Measurements from ENCODE around the gene RFX3.

Gene RFX3

GRCh38 chr9:3191715-3192114 lies 334.1 kb downstream of the RFX3 start:
- no peak for DNase-seq

GRCh38 chr9:3189113-3189861 lies 336.5 kb downstream of the RFX3 start:
- no peak for DNase-seq

- DNase-seq, result no peak
Observed at GRCh38 chr9:3186751-3187150, 339.1 kb downstream of the RFX3 start.

DNA sequence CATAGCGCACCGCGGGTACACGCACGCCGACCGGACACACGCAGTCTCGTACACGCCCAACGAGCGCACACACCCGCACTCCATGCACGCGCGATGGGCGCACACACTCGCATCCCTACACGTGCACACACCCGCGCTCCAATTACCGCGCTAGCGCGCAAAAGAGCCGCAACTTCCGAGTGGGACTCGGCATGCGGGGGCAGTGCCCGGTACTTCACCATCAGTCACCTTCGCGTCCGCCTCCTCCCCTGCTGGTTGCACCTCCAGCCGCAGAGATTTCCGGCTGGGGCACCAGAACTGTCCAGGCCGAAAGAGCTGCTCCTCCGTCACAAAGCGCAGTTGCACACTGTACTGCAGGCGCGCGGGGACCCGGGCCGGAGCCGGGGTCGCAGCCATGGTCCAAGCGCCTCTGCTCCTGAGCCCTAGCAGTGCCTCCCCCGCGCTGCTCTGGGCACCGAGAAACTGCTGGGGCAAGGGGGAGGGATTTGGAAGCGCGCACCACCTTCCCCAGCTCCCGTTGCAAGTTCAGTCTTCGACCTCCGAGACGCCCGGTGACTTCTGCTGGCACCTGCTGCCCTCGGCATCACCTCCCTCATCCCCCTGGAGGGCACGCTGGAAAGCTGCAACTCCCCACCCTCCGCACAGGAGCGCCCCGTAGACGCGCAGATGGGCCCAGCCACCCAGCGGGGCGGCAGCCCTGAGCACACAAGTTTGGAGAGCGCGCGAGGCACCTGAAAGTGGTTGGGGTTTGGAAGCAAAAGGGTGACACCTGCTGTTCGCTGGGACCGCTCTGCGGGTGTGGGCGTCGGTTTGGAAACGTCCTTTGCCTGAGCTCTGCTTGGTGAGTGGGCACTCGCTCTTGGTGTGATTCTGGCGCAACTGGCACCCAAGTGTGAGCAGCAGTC lies 344.5 kb downstream of the RFX3 start:
- DNase-seq, result peak; percentile 74

DNA sequence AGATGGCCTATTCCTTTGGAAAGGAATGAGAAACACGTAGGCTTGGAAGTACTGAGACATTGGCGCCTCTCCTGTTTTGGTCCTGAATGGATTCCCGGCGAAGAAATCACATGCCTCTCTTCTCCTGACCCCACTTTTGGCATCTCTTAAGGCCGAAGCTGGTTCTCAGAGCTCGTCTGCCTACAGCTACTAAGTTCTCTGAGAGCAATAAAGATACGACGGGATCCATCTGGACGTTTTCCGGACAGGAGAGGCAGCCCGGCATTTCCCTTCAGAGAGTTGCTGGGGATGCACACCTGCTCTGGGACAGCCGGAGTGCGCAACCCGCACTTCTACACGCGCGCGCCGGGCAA lies 345.1 kb downstream of the RFX3 start:
- DNase-seq, result no peak

GRCh38 chr9:3179711-3180110 lies 346.1 kb downstream of the RFX3 start:
- DNase-seq, result no peak

DNA sequence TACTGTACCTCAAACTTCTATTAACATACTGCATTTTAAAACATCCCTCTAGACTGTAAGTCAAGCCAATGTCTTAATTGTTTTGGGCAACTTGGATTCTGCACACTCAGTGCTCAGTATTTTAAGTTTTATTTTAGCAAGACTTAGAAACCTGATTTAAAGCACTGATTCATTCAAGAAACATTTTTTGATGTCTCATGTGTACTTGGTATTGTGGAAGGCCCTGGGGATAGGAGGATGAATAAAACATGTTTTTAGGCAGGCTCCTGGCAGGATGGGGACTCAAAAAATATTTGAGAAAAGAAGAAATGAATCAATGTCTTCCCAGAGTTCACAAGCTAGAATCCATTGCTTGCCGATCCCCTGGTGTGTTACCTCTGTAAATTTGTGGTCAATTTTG lies 347.9 kb downstream of the RFX3 start:
- no peak for DNase-seq

DNA sequence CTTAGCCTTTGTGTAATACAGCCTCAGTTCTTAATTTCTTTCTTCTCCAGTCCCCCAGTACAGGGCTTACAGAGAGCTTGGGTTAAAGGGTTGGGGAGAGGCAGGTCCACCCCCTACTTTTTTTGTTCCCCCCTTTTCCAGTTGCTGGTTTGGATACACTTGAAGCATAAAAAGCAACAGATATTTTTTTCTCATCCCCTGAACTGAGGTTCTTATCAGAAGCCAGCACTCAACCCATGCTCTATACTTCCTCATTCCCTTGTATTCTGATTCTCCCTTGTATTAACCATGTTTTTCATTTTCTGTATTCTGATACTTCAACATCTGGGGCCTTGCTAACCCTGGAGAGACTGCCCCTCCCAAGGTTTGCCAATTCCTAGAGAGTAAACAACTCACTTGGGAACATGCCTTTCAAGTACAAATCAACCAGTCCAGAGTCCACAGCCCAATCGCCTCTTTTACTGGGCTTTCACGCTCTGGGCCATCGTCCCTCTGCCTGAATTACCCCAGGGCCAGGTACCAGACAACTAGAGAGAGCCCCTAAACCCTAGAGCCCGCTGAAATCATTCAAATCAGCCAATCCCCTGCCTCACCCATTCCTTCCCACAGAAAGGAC lies 348.5 kb downstream of the RFX3 start:
- DNase-seq, result no peak

DNA sequence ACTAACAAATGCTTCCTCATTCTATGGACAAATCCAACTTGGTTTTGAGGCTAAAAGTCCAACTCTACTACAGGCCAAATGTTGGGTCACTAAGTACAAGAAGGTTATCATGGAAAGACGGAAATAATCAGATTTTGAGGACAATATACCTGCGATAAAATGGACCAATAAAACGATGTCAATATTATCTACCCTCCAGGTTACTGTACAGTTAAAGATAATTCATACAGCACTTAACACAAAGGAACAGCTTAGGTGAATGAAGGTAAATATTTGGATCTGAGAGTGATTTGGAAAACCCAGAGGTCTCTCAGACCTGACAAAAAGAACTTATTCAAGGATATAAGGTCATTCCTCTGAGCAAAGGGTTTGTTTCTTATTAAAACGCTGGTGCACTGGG lies 352.4 kb downstream of the RFX3 start:
- DNase-seq, result no peak

- no peak for DNase-seq
Observed at GRCh38 chr9:3170819-3171218, 355.0 kb downstream of the RFX3 start.
